ENCODE results near the gene FAM234B.

DNA sequence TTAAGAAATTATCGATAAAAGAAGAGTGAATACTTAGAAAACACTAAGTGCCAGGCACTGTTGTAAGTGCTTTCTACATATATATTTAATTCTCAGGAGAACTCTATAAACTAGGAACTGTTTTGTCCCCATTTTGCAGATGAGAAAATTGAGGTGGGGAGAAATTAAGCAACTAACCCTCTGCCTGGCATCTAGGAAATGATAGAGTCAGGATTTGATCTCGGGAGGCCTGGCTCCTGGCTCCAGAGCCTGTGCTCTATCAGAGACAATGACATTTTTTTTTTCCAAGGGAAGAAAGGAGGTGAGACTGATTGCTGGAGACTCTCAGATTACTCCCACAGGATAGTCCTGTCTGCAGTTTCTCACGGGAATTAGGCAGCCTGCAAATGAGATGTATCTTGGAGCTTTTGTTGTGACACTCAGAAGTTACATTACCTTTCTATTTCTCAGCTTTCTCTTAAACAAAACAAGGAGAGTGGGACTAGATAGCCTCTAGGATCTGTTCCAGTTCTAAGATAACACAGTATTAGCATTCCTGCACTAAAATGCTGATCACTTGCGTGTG is 1.4 kb upstream of the FAM234B start:
- TF ChIP-seq, protein P1, sequence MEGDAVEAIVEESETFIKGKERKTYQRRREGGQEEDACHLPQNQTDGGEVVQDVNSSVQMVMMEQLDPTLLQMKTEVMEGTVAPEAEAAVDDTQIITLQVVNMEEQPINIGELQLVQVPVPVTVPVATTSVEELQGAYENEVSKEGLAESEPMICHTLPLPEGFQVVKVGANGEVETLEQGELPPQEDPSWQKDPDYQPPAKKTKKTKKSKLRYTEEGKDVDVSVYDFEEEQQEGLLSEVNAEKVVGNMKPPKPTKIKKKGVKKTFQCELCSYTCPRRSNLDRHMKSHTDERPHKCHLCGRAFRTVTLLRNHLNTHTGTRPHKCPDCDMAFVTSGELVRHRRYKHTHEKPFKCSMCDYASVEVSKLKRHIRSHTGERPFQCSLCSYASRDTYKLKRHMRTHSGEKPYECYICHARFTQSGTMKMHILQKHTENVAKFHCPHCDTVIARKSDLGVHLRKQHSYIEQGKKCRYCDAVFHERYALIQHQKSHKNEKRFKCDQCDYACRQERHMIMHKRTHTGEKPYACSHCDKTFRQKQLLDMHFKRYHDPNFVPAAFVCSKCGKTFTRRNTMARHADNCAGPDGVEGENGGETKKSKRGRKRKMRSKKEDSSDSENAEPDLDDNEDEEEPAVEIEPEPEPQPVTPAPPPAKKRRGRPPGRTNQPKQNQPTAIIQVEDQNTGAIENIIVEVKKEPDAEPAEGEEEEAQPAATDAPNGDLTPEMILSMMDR (IDR thresholded peaks at IDR 0.05) = no peak
- TF ChIP-seq POLR2AphosphoS5 (IDR thresholded peaks at IDR 0.05) (no peak), POLR2A (IDR thresholded peaks at IDR 0.05) (no peak)

Measured in sigmoid colon (tissue), 4 donors.